ENCODE measurements around the gene TACR2. TPM values are rescaled to one million over a fixed set of nuclear protein-coding genes. Genes with fewer than 3 reads are reported as not detected.

Gene TACR2
- total and polyA plus RNA-seq, 8 donors, result 0.56 to 133 (median 14.3) TPM; not detected in 1

- WGBS, 5 donors, result 52 to 76% (median 65%) methylated on average over 7 to 8 of the region's 8 CpGs
- peaks cover 75 to 100% (median 88%) of the 10 kb centered on the region in 4 donors for H3K4me1 ChIP-seq
- no peaks in the 10 kb centered on the region for H3K9me3 ChIP-seq
- TF ChIP-seq POLR2AphosphoS5 (IDR thresholded peaks at IDR 0.05) (peak in 1 of 3 donors; percentile 3), POLR2A (IDR thresholded peaks at IDR 0.05) (no peak)
- no peaks in the 10 kb centered on the region for H3K27me3 ChIP-seq
- H3K27ac ChIP-seq, result peak overlapping the region; percentile 75 to 94 (median 92)
- intact Hi-C loops (cut with DNase I; ENCODE audit: low total_unique reads), result no loop called here
- H3K36me3 ChIP-seq, result peaks cover 8 to 12% (median 9%) of the 10 kb centered on the region in 4 donors
- no peak for DNase-seq
- H3K4me3 ChIP-seq, result no peak overlapping the region
Observed at GRCh38 chr10:69456880-69457693, 40.4 kb upstream of the TACR2 start.

GRCh38 chr10:69455006-69455763 is 38.5 kb upstream of the TACR2 start:
- intact Hi-C loops (cut with DNase I; ENCODE audit: low total_unique reads), result no loop called here
- H3K27ac ChIP-seq, result peak overlapping the region in 4 of 5 donors; percentile 31 to 94 (median 92)
- DNase-seq, result no peak
- 75 to 84% (median 79%) methylated on average over 10 of the region's 10 CpGs for WGBS, 5 donors
- TF ChIP-seq EP300 (IDR thresholded peaks at IDR 0.05) (no peak), POLR2A (IDR thresholded peaks at IDR 0.05) (no peak), POLR2AphosphoS5 (IDR thresholded peaks at IDR 0.05) (no peak), CTCF (IDR thresholded peaks at IDR 0.05) (no peak)
- H3K9me3 ChIP-seq, result no peaks in the 10 kb centered on the region
- peaks cover 8 to 12% (median 9%) of the 10 kb centered on the region in 4 donors for H3K36me3 ChIP-seq
- peaks cover 0 to 9% (median 0%) of the 10 kb centered on the region in 3 donors for H3K27me3 ChIP-seq
- H3K4me3 ChIP-seq, result no peak overlapping the region
- peaks cover 72 to 99% (median 86%) of the 10 kb centered on the region in 4 donors for H3K4me1 ChIP-seq

DNA sequence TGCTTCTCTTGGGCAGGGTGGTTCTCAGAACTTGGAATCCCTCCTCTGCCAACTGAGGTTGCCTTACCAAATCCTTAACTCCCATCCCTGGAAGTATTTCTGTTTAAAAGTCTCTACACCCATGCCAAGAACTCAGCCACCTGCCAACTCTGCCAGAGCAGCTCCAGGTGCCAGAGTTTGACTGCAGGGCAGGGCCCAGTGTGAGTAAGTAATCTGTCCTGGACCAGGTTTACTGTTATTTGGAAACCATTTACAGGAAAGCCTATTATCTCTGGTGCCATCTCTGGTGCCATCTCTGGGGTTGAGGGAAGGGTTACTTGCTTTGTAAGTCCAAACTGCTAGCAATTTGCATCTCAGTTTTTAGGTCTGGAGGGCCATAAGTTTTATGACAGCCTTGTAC is 37.1 kb upstream of the TACR2 start:
- intact Hi-C loops (cut with DNase I; ENCODE audit: low total_unique reads), result no loop called here
- TF ChIP-seq POLR2AphosphoS5 (IDR thresholded peaks at IDR 0.05) (peak in 1 of 3 donors; percentile 9), CTCF (IDR thresholded peaks at IDR 0.05) (no peak), POLR2A (IDR thresholded peaks at IDR 0.05) (no peak)
- peaks cover 0 to 9% (median 0%) of the 10 kb centered on the region in 3 donors for H3K27me3 ChIP-seq
- H3K4me1 ChIP-seq, result peaks cover 75 to 99% (median 85%) of the 10 kb centered on the region in 4 donors
- H3K36me3 ChIP-seq, result peaks cover 8 to 12% (median 9%) of the 10 kb centered on the region in 4 donors
- peak overlapping the region; percentile 54 to 94 (median 92) for H3K27ac ChIP-seq
- peak in 1 of 2 donors; percentile 84 for DNase-seq
- H3K4me3 ChIP-seq, result peak overlapping the region in 2 of 4 donors; percentile 68 to 70
- no peaks in the 10 kb centered on the region for H3K9me3 ChIP-seq

- 61 to 77% (median 73%) methylated on average over 4 to 6 of the region's 6 CpGs for WGBS, 5 donors
- peak overlapping the region; percentile 68 to 75 (median 70) for H3K4me3 ChIP-seq
- peak overlapping the region; percentile 53 to 94 (median 92) for H3K27ac ChIP-seq
- TF ChIP-seq POLR2AphosphoS5 (IDR thresholded peaks at IDR 0.05) (no peak), CTCF (IDR thresholded peaks at IDR 0.05) (no peak), POLR2A (IDR thresholded peaks at IDR 0.05) (no peak), EP300 (IDR thresholded peaks at IDR 0.05) (no peak)
- H3K9me3 ChIP-seq, result no peaks in the 10 kb centered on the region
- H3K4me1 ChIP-seq, result peaks cover 74 to 99% (median 83%) of the 10 kb centered on the region in 4 donors
- peaks cover 0 to 9% (median 0%) of the 10 kb centered on the region in 3 donors for H3K27me3 ChIP-seq
- intact Hi-C loops (cut with DNase I; ENCODE audit: low total_unique reads), result no loop called here
- no peak for DNase-seq
- H3K36me3 ChIP-seq, result peaks cover 8 to 12% (median 9%) of the 10 kb centered on the region in 4 donors
Observed at GRCh38 chr10:69452676-69453415, 36.1 kb upstream of the TACR2 start.
